Adrenal gland (tissue), 12 donors: Measurements from ENCODE around the gene AGBL3. TPM values are rescaled to one million over a fixed set of nuclear protein-coding genes. Genes with fewer than 3 reads are reported as not detected.

Experiments
- DNase-seq, 7 donors: peaks; one replicate each; pipeline ENCODE4 v3.0.0-alpha.2; 2019 to 2020
- H3K27ac ChIP-seq, 5 donors: fragments of 200-600 bp; sonication (generic) in 4 of 5; 1 replicate in 3 of 5; 2 replicates in 2 of 5; pipeline versions ENCODE4 v1.5.1 to v1.8.0; 2016 to 2020; ENCODE audit warnings: mild to moderate bottlenecking in 1 of 5
- H3K27me3 ChIP-seq: fragments of 200-600 bp; 2 replicates; pipeline ENCODE4 v1.8.0; 2021
- H3K36me3 ChIP-seq, 2 donors: fragments of 200-600 bp; replicated peaks in 1 of 2; 1 replicate in 1 of 2; 2 replicates in 1 of 2; pipeline versions ENCODE4 v1.5.1 to v1.8.0; 2018 to 2022
- H3K4me1 ChIP-seq, 2 donors: fragments of 200-600 bp; replicated peaks in 1 of 2; 1 replicate in 1 of 2; 2 replicates in 1 of 2; pipeline versions ENCODE4 v1.5.1 to v1.8.0; 2018 to 2021
- H3K4me3 ChIP-seq, 4 donors: fragments of 200-600 bp; sonication (generic) in 3 of 4; one replicate each; pipeline ENCODE4 v1.5.1; 2016 to 2018
- H3K9me3 ChIP-seq, 3 donors: fragments of 200-600 bp; sonication (generic) in 1 of 3; replicated peaks in 1 of 3; 1 replicate in 2 of 3; 2 replicates in 1 of 3; pipeline versions ENCODE4 v1.5.1 to v1.8.0; 2016 to 2021
- POLR2A ChIP-seq, 2 donors: fragments of 450-650 bp; IDR thresholded peaks; one replicate each; pipeline ENCODE4 v1.6.1; 2017; ENCODE audit warnings: antibody characterized with exemption in 2 of 2, mild to moderate bottlenecking in 2 of 2, moderate library complexity in 1 of 2
- WGBS, 4 donors: extraction: QIAGEN DNeasy Blood & Tissue Kit in 2 of 4; methylation state at CpG; one replicate each; pipeline versions ENCODE4 v1.1.5 to v1.1.7; 2013 to 2017; 5-methylcytosine and 5-hydroxymethylcytosine counted together
- intact Hi-C, 2 donors: fragments of 100-400 bp; cut with DNase I; formaldehyde crosslinking; loops; one replicate each; pipeline versions ENCODE4 v1.14.1 to v1.15.0; 2022 to 2023
- polyA plus RNA-seq, 3 donors: library from polyadenylated mRNA; stranded (reverse); fragments of 200-250 nt in 2 of 3; fragments of 350-450 nt in 1 of 3; fragmentation: Illumina TruSeq in 1 of 3; extraction: RNeasy Lipid Tissue Mini Kit (QIAGEN cat#74804) in 1 of 3; gene quantifications; one replicate each; pipeline ENCODE4 v1.2.3, GENCODE V29; 2013 to 2014
- total RNA-seq, 9 donors: library from RNA; depleted of rRNA in 4 of 9; stranded (reverse); fragments of >200 nt in 4 of 9; fragments of 120-200 nt in 1 of 9; fragmentation: NEBNext Ultra II Directional in 1 of 9; extraction: Animal tissue kit (Norgen Biotek cat#: 25700) in 1 of 9; gene quantifications; one replicate each; pipeline versions ENCODE4 v1.1.0 to v1.2.4, GENCODE V29; 2013 to 2023
- TF ChIP-seq, protein P1 (sequence below), 6 experiments: fragments of 450-650 bp in 4 of 6; fragments of 200-600 bp in 2 of 6; sonication (generic) in 1 of 6; IDR thresholded peaks; 1 replicate in 5 of 6; 2 replicates in 1 of 6; pipeline versions ENCODE4 v1.5.1 to v1.8.0; 2016 to 2021; ENCODE audit warnings: antibody characterized with exemption in 6 of 6, mild to moderate bottlenecking in 2 of 6, moderate library complexity in 1 of 6
- donor health status: healthy with polysubstance abuse.
- donor health status: Bipolar disorder and iron deficiency.
- donor health status: DM: yes; HTN: yes; CAD: no.
- donor health status: DM: no; HTN: no; CAD: no.
- donor health status: DM: no; HTN: no; CAD: no.
- donor health status: DM: yes; HTN: yes; CAD: no.

Gene AGBL3
- total and polyA plus RNA-seq, 12 donors: 0.28 to 7.3 (median 1.9) TPM

DNA sequence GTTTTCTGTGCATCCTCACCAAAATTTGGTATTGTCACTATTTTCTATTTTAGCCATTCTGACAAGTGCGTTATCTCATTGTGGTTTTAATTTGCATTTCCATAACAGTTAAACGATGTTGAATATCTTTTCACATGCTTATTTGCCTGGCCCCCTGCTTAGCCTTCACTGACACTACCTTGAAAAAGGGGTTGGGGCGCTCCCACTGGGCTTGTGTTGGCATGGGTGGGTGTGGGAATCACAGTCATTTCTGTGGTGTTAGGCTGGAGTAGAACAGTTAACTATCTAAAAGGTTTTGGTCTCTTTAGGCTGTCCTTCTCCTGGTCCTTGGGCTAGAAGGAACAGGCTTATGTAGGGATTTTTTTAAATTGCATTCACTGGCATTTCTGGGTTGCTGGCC lies 89.4 kb downstream of the AGBL3 start:
- H3K36me3 ChIP-seq: no peaks in the 10 kb centered on the region
- H3K4me1 ChIP-seq: no peaks in the 10 kb centered on the region
- intact Hi-C loops: no loop called here
- no peak for TF ChIP-seq POLR2A (IDR thresholded peaks at IDR 0.05)
- TF ChIP-seq, protein P1, sequence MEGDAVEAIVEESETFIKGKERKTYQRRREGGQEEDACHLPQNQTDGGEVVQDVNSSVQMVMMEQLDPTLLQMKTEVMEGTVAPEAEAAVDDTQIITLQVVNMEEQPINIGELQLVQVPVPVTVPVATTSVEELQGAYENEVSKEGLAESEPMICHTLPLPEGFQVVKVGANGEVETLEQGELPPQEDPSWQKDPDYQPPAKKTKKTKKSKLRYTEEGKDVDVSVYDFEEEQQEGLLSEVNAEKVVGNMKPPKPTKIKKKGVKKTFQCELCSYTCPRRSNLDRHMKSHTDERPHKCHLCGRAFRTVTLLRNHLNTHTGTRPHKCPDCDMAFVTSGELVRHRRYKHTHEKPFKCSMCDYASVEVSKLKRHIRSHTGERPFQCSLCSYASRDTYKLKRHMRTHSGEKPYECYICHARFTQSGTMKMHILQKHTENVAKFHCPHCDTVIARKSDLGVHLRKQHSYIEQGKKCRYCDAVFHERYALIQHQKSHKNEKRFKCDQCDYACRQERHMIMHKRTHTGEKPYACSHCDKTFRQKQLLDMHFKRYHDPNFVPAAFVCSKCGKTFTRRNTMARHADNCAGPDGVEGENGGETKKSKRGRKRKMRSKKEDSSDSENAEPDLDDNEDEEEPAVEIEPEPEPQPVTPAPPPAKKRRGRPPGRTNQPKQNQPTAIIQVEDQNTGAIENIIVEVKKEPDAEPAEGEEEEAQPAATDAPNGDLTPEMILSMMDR (IDR thresholded peaks at IDR 0.05): no peak
- no peaks in the 10 kb centered on the region for H3K9me3 ChIP-seq
- no peak for DNase-seq
- H3K27me3 ChIP-seq: no peaks in the 10 kb centered on the region
- no peak overlapping the region for H3K4me3 ChIP-seq
- WGBS, 4 donors: 76 to 86% (median 80%) methylated on average over 3 of the region's 3 CpGs
- no peak overlapping the region for H3K27ac ChIP-seq

DNA sequence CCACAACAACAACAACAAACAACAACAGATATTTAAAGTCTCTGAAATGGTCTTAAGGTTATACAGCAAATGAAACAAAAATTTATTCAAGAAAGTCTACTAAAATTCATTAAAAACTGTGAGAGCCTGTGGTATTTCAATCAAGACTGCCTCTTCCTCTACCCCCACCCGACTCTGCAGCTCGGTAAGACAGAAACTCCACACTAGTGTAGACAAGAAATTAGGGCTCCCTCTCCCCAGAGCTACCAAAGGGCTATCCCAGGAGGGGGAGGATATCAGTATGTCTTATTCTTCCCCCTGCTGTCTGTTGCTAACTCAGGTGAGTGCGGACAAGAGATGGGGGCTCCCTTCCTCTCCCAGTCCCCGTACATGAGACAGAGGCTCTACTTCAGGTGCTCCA lies 90.6 kb downstream of the AGBL3 start:
- Histone ChIP-seq H3K4me1 (no peaks in the 10 kb centered on the region), H3K36me3 (no peaks in the 10 kb centered on the region), H3K27me3 (no peaks in the 10 kb centered on the region), H3K9me3 (no peaks in the 10 kb centered on the region), H3K4me3 (no peak overlapping the region), H3K27ac (no peak overlapping the region)
- TF ChIP-seq, protein P1 (IDR thresholded peaks at IDR 0.05): no peak
- TF ChIP-seq POLR2A (IDR thresholded peaks at IDR 0.05): no peak
- 93 to 96% (median 94%) methylated on average over 4 of the region's 4 CpGs for WGBS, 4 donors
- intact Hi-C loops: no loop called here
- no peak for DNase-seq

DNA sequence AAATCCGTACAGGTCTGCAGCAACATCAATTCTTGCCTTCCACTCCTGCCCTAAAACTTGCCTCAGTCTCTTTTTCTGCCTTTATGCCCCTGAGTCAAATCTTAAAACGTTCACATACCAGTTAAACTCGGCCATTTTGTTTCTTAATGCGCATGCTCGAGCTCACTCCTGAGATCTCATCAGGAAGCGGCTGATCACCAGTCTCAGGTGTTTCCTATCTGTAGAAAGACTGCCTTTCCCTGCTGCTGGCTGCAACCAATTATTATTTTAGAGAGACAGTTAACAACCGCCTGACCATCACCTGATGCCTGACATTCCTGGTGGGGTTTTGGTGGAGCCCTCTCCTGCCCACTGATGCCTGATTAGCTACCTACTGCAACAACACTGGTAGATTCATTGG lies 91.3 kb downstream of the AGBL3 start:
- Histone ChIP-seq H3K9me3 (no peaks in the 10 kb centered on the region), H3K27me3 (no peaks in the 10 kb centered on the region), H3K4me1 (no peaks in the 10 kb centered on the region), H3K27ac (no peak overlapping the region), H3K4me3 (no peak overlapping the region), H3K36me3 (no peaks in the 10 kb centered on the region)
- DNase-seq: no peak
- intact Hi-C loops: no loop called here
- 77 to 82% (median 80%) methylated on average over 7 of the region's 7 CpGs for WGBS, 4 donors
- TF ChIP-seq, protein P1 (IDR thresholded peaks at IDR 0.05): no peak
- no peak for TF ChIP-seq POLR2A (IDR thresholded peaks at IDR 0.05)

DNA sequence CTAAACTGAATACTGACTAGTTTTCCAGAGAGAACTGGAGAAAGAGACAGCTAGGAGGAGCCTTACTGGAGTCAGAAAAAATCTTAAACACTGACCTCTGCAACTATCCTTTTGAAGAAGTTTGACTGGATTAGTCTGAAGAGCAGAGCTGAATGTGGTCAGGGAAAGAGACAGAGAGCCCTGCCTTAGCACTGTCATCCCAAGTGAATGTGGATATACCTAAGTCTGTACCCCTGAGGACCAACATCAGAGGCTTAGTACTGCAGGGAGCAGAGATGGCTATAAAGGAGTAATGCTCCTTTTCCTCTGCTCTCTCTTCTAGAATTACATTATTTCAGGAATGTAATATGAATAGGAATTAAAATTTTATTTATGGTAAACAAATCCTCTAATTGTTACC lies 91.7 kb downstream of the AGBL3 start:
- Histone ChIP-seq H3K36me3 (no peaks in the 10 kb centered on the region), H3K4me1 (no peaks in the 10 kb centered on the region), H3K4me3 (no peak overlapping the region), H3K27me3 (no peaks in the 10 kb centered on the region), H3K27ac (no peak overlapping the region), H3K9me3 (no peaks in the 10 kb centered on the region)
- no peak for DNase-seq
- TF ChIP-seq, protein P1 (IDR thresholded peaks at IDR 0.05): no peak
- no peak for TF ChIP-seq POLR2A (IDR thresholded peaks at IDR 0.05)
- intact Hi-C loops: no loop called here
